SK-N-SH (cell line): ENCODE results near the gene MIPEP. TPM values are rescaled to one million over a fixed set of nuclear protein-coding genes. Genes with fewer than 3 reads are reported as not detected.

Source experiments
- CTCF ChIA-PET: fragments of 300-600, 350-600 bp; formaldehyde crosslinking; extraction: SDS; loops from one replicate; lab custom pipeline; 2021; lab: Yijun Ruan, JAX
- POLR2A ChIA-PET: fragments of 350-600 bp; sonication (Branson Sonifier 250); formaldehyde crosslinking; extraction: SDS; loops from one replicate; lab custom pipeline; 2020; ENCODE audit warnings: antibody characterized with exemption, inconsistent platforms; lab: Yijun Ruan, JAX
- DNase-seq: peaks from one replicate; pipeline ENCODE4 v3.0.0; 2012
- H2AFZ ChIP-seq: fragments of 200-600 bp; sonication (generic); 2 replicates; pipeline ENCODE4 v1.8.1; 2016; ENCODE audit warnings: antibody characterized with exemption, mild to moderate bottlenecking, low read depth
- H3F3A ChIP-seq: fragments of 200-600 bp; sonication (generic); replicated peaks from 2 replicates; pipeline ENCODE3; 2016; ENCODE audit warnings: antibody characterized with exemption, mild to moderate bottlenecking; ENCODE audit not compliant: insufficient read depth
- H3K27ac ChIP-seq, 2 experiments: fragments of 200-500 bp in 1 of 2; fragments of 200-600 bp in 1 of 2; sonication (Bioruptor generic) in 1 of 2; sonication (generic), shearing (Covaris generic) in 1 of 2; 2 replicates each; pipeline versions ENCODE4 v1.5.1 to v1.6.1; 2014 to 2016; ENCODE audit warnings: low read depth in 2 of 2, inconsistent platforms in 1 of 2, low read length in 1 of 2, mild to moderate bottlenecking in 1 of 2, mixed read lengths in 1 of 2
- H3K27me3 ChIP-seq: fragments of 200-600 bp; sonication (generic), shearing (Covaris generic); 2 replicates; pipeline ENCODE4 v1.6.1; 2016; ENCODE audit warnings: mixed run types; ENCODE audit not compliant: insufficient read depth
- H3K36me3 ChIP-seq, 2 experiments: fragments of 200-500 bp in 1 of 2; fragments of 200-600 bp in 1 of 2; sonication (Bioruptor generic) in 1 of 2; sonication (generic) in 1 of 2; replicated peaks in 1 of 2; 2 replicates each; pipeline versions ENCODE3 to v1.5.1; 2014 to 2016; ENCODE audit warnings: low read length in 1 of 2, mild to moderate bottlenecking in 1 of 2; ENCODE audit not compliant: insufficient read depth in 2 of 2, control insufficient read depth in 1 of 2
- H3K4me1 ChIP-seq, 2 experiments: fragments of 200-500 bp in 1 of 2; fragments of 200-600 bp in 1 of 2; sonication (Bioruptor generic) in 1 of 2; sonication (generic), shearing (Covaris generic) in 1 of 2; 2 replicates each; pipeline versions ENCODE4 v1.5.1 to v1.6.1; 2014 to 2016; ENCODE audit warnings: low read depth in 1 of 2, low read length in 1 of 2, mixed run types in 1 of 2; ENCODE audit not compliant: insufficient read depth in 2 of 2, control insufficient read depth in 1 of 2
- H3K4me2 ChIP-seq: fragments of 200-600 bp; sonication (generic), shearing (Covaris generic); 2 replicates; pipeline ENCODE4 v1.6.1; 2017; ENCODE audit warnings: mixed run types
- H3K4me3 ChIP-seq, 2 experiments: fragments of 200-500 bp in 1 of 2; fragments of 200-600 bp in 1 of 2; sonication (Bioruptor generic) in 1 of 2; sonication (generic), shearing (Covaris generic) in 1 of 2; 2 replicates each; pipeline versions ENCODE4 v1.5.1 to v1.8.1; 2014 to 2016; ENCODE audit warnings: low read depth in 2 of 2, inconsistent platforms in 1 of 2, low read length in 1 of 2, mild to moderate bottlenecking in 1 of 2, mixed read lengths in 1 of 2, moderate library complexity in 1 of 2
- H3K79me2 ChIP-seq: fragments of 200-600 bp; sonication (generic); 2 replicates; pipeline ENCODE4 v1.8.1; 2017; ENCODE audit warnings: mild to moderate bottlenecking; ENCODE audit not compliant: insufficient read depth
- H3K9ac ChIP-seq: fragments of 200-600 bp; sonication (generic); 2 replicates; pipeline ENCODE4 v1.6.1; 2017; ENCODE audit warnings: mixed run types
- H3K9me2 ChIP-seq: fragments of 200-600 bp; sonication (generic); 2 replicates; pipeline ENCODE4 v1.6.1; 2017; ENCODE audit warnings: mixed run types
- H3K9me3 ChIP-seq: fragments of 200-600 bp; sonication (generic); 2 replicates; pipeline ENCODE4 v1.6.1; 2017; ENCODE audit warnings: mixed run types, mild to moderate bottlenecking, moderate library complexity
- H4K20me1 ChIP-seq: fragments of 200-600 bp; sonication (generic); 2 replicates; pipeline ENCODE4 v1.6.1; 2017; ENCODE audit warnings: mild to moderate bottlenecking, mixed run types; ENCODE audit not compliant: insufficient read depth
- CHD2 ChIP-seq: fragments of 150-350 bp; IDR thresholded peaks from 2 replicates; pipeline ENCODE4 v1.6.1; 2018; ENCODE audit warnings: low read length; ENCODE audit not compliant: partially characterized antibody
- FOXJ3 ChIP-seq: sonication (generic); formaldehyde crosslinking; IDR thresholded peaks from 2 replicates; pipeline ENCODE4 v1.5.1; 2020; ENCODE audit warnings: mild to moderate bottlenecking, missing genetic modification reagents
- MEF2A ChIP-seq: IDR thresholded peaks from 2 replicates; pipeline ENCODE4 v1.4.0; 2012; ENCODE audit warnings: low read depth, borderline replicate concordance
- NFIC ChIP-seq: IDR thresholded peaks from 2 replicates; pipeline ENCODE4 v1.4.0; 2012; ENCODE audit warnings: borderline replicate concordance
- RXRA ChIP-seq: IDR thresholded peaks from 2 replicates; pipeline ENCODE4 v1.4.0; 2012; ENCODE audit warnings: low read depth, mild to moderate bottlenecking, borderline replicate concordance
- SMC3 ChIP-seq: IDR thresholded peaks from 2 replicates; pipeline ENCODE4 v1.6.1; 2012; ENCODE audit warnings: low read depth, low read length, improper control_type of control experiment
- TCF12 ChIP-seq: IDR thresholded peaks from 2 replicates; pipeline ENCODE4 v1.4.0; 2012
- WGBS: methylation state at CpG from one replicate; pipeline ENCODE4 v1.1.6; 2017; ENCODE audit warnings: low lambda C conversion rate; 5-methylcytosine and 5-hydroxymethylcytosine counted together
- polyA plus RNA-seq, 3 experiments: library from polyadenylated mRNA; depleted of rRNA; stranded (reverse); fragments of >200 nt; gene quantifications; 2 replicates each; pipeline ENCODE4 v1.2.3, GENCODE V29; 2012
- TF ChIP-seq, protein P1 (sequence below): fragments of 200-600 bp; sonication (generic); IDR thresholded peaks from 2 replicates; pipeline ENCODE4 v1.6.1; 2017; ENCODE audit warnings: antibody characterized with exemption, mild to moderate bottlenecking, moderate library complexity
- TF ChIP-seq, protein P2 (sequence below): IDR thresholded peaks from 2 replicates; pipeline ENCODE4 v1.4.0; 2012; ENCODE audit warnings: low read depth, borderline replicate concordance
- TF ChIP-seq, protein P3 (sequence below): IDR thresholded peaks from 2 replicates; pipeline ENCODE4 v1.4.0; 2012; ENCODE audit warnings: low read depth, borderline replicate concordance

Gene MIPEP
- polyA plus RNA-seq, 1 of the 3 experiments (the other 2 are of a cell fraction) = 12.7 TPM

DNA sequence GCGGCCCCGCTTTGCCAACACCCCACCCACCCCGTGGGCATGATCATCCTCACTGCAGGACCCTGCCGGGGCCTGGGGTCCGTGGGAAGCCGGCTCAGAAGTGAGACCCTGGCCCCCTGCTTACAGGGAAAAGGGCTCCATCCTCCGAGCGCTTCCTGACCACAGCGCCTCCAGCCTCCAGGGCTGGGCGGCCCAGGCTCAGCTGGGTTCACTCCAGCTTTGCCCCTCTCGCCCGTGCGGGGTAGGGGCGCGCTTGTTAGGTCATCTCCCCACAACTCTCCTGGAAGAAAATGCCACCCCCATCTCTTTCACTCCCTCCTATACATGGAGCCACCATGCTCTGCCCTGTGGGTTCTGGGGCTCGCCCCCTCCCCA lies 14.7 kb upstream of the MIPEP start:
- no peak overlapping the region for H3K4me2 ChIP-seq

More for the DNA sequence above, 14.7 kb upstream of the MIPEP start:
- POLR2A ChIA-PET = no interaction called here
- Histone ChIP-seq H3K4me1 (peaks cover 0 to 3% of the 10 kb centered on the region in 2 experiments; a peak in 1 of 4 replicates), H3F3A (no peaks in the 10 kb centered on the region), H3K9me2 (no peaks in the 10 kb centered on the region), H3K27me3 (no peaks in the 10 kb centered on the region), H3K79me2 (no peaks in the 10 kb centered on the region), H3K9ac (no peak overlapping the region), H2AFZ (no peak overlapping the region), H4K20me1 (no peaks in the 10 kb centered on the region), H3K36me3 (no peaks in the 10 kb centered on the region)
- 94% methylated on average over 12 of the region's 16 CpGs for WGBS
- DNase-seq = peak; percentile 14
- TF ChIP-seq RXRA (no peak), NFIC (no peak), SMC3 (no peak), TCF12 (no peak), FOXJ3 (no peak), CHD2 (no peak), MEF2A (no peak)
- TF ChIP-seq, protein P1, sequence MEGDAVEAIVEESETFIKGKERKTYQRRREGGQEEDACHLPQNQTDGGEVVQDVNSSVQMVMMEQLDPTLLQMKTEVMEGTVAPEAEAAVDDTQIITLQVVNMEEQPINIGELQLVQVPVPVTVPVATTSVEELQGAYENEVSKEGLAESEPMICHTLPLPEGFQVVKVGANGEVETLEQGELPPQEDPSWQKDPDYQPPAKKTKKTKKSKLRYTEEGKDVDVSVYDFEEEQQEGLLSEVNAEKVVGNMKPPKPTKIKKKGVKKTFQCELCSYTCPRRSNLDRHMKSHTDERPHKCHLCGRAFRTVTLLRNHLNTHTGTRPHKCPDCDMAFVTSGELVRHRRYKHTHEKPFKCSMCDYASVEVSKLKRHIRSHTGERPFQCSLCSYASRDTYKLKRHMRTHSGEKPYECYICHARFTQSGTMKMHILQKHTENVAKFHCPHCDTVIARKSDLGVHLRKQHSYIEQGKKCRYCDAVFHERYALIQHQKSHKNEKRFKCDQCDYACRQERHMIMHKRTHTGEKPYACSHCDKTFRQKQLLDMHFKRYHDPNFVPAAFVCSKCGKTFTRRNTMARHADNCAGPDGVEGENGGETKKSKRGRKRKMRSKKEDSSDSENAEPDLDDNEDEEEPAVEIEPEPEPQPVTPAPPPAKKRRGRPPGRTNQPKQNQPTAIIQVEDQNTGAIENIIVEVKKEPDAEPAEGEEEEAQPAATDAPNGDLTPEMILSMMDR = no peak
- TF ChIP-seq, protein P2, sequence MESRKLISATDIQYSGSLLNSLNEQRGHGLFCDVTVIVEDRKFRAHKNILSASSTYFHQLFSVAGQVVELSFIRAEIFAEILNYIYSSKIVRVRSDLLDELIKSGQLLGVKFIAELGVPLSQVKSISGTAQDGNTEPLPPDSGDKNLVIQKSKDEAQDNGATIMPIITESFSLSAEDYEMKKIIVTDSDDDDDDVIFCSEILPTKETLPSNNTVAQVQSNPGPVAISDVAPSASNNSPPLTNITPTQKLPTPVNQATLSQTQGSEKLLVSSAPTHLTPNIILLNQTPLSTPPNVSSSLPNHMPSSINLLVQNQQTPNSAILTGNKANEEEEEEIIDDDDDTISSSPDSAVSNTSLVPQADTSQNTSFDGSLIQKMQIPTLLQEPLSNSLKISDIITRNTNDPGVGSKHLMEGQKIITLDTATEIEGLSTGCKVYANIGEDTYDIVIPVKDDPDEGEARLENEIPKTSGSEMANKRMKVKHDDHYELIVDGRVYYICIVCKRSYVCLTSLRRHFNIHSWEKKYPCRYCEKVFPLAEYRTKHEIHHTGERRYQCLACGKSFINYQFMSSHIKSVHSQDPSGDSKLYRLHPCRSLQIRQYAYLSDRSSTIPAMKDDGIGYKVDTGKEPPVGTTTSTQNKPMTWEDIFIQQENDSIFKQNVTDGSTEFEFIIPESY = no peak
- TF ChIP-seq, protein P3, sequence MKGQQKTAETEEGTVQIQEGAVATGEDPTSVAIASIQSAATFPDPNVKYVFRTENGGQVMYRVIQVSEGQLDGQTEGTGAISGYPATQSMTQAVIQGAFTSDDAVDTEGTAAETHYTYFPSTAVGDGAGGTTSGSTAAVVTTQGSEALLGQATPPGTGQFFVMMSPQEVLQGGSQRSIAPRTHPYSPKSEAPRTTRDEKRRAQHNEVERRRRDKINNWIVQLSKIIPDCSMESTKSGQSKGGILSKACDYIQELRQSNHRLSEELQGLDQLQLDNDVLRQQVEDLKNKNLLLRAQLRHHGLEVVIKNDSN = no peak
- TF ChIP-seq, all 33 proteins: peak for 0
- Histone ChIP-seq H3K27ac (no peak overlapping the region), H3K9me3 (no peaks in the 10 kb centered on the region), H3K4me3 (no peak overlapping the region)
- CTCF ChIA-PET = interaction anchor here (2.3 to 2.5 kb wide), 2 partner anchors 15 to 53 kb away, joined by 5 to 9 read pairs; partner anchors contain the start of gene MIPEP
